HG02759 (cell line): ENCODE results near the gene CRISP3.

Source experiments
- ATAC-seq: cut with Tn5 transposase; IDR thresholded peaks from one replicate; pipeline ENCODE4 v1.9.1; 2021; ENCODE audit warnings: mild to moderate bottlenecking, moderate library complexity; ENCODE audit not compliant: unreplicated experiment

Gene CRISP3

DNA sequence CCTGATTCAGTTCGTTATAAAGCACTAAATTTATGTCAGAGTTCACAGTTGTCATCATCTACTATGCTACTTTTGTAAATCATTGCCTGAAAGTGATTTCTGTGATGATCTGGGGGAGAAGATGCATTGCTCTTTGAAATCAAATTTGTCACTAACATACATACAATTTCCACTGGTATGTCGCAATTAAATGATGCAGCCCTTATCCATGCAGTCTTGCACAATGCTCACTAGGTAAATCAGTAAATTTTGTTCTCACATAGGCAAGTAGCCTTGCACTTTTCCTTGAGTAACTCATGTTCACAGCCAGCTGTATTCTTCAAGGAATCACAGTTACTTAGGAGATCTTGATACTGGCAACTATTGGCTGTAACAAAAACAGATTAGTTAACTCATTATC, 51.7 kb downstream of the CRISP3 start:
- no peak for ATAC-seq
